Ovary (tissue), 3 donors: ENCODE results near the gene ACAP2.

Source experiments
- EP300 ChIP-seq: sonication (generic); formaldehyde crosslinking; IDR thresholded peaks from one replicate; pipeline ENCODE4 v1.6.1; 2017; ENCODE audit warnings: antibody characterized with exemption
- POLR2A ChIP-seq: fragments of 450-650 bp; IDR thresholded peaks from one replicate; pipeline ENCODE4 v1.6.1; 2017; ENCODE audit warnings: antibody characterized with exemption, mild to moderate bottlenecking, moderate library complexity
- TF ChIP-seq, protein P1 (sequence below), 3 donors: fragments of 450-650 bp in 2 of 3; fragments of 200-600 bp in 1 of 3; IDR thresholded peaks; one replicate each; pipeline versions ENCODE4 v1.5.1 to v1.8.0; 2016 to 2022; ENCODE audit warnings: antibody characterized with exemption in 3 of 3, mild to moderate bottlenecking in 1 of 3
- donor health status: DM: no; HTN: no; CAD: no.

- TF ChIP-seq, protein P1, sequence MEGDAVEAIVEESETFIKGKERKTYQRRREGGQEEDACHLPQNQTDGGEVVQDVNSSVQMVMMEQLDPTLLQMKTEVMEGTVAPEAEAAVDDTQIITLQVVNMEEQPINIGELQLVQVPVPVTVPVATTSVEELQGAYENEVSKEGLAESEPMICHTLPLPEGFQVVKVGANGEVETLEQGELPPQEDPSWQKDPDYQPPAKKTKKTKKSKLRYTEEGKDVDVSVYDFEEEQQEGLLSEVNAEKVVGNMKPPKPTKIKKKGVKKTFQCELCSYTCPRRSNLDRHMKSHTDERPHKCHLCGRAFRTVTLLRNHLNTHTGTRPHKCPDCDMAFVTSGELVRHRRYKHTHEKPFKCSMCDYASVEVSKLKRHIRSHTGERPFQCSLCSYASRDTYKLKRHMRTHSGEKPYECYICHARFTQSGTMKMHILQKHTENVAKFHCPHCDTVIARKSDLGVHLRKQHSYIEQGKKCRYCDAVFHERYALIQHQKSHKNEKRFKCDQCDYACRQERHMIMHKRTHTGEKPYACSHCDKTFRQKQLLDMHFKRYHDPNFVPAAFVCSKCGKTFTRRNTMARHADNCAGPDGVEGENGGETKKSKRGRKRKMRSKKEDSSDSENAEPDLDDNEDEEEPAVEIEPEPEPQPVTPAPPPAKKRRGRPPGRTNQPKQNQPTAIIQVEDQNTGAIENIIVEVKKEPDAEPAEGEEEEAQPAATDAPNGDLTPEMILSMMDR (IDR thresholded peaks at IDR 0.05): no peak
- no peak for TF ChIP-seq POLR2A
- no peak for TF ChIP-seq EP300
Measured at GRCh38 chr3:195462308-195462610, 19.4 kb upstream of the ACAP2 start.
